Stimulated activated CD4-positive, alpha-beta T cell treated with anti-CD3 and anti-CD28 coated beads, Interleukin-1b, Interleukin-23, amount 100 ng/mL, for 4 hours (primary cell): Measurements from ENCODE around the gene PPFIA3.
"Not testable (repeated sequence)": the region's sequence is repeated elsewhere in the genome, so short reads cannot be mapped to it uniquely, and the experiment has no call there.

Experiments
- DNase-seq, 2 donors: peaks; one replicate each; pipeline ENCODE4 v3.0.0-alpha.2; 2020; ENCODE audit warnings: low read depth in 2 of 2

PPFIA3 gene

DNA sequence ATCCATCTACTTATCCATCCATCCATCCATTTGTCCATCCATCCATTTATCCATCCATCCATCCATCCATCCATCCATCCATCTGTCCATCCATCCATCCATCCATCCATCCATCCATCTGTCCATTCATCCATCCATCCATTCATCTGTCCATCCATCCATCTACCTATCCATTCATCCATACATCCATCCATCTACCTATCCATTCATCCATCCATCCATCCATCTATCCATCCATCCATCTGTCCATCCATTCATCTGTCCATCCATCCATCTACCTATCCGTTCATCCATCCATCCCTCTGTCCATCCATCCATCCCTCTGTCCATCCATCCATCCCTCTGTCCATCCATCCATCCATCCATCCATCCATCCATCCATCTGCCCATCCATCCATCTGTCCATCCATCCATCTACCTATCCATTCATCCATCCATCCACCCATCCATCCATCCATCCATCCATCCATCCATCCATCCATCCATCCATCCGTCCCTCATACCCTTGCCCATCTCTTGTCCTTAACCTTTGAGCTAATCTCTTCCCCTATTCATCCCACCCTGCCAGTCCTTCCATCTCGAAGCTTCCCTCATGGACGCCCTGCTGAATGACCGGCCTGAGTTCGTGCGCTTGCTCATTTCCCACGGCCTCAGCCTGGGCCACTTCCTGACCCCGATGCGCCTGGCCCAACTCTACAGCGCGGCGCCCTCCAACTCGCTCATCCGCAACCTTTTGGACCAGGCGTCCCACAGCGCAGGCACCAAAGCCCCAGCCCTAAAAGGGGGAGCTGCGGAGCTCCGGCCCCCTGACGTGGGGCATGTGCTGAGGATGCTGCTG, 62.9 kb downstream of the PPFIA3 start:
- DNase-seq = not testable (repeated sequence)

DNA sequence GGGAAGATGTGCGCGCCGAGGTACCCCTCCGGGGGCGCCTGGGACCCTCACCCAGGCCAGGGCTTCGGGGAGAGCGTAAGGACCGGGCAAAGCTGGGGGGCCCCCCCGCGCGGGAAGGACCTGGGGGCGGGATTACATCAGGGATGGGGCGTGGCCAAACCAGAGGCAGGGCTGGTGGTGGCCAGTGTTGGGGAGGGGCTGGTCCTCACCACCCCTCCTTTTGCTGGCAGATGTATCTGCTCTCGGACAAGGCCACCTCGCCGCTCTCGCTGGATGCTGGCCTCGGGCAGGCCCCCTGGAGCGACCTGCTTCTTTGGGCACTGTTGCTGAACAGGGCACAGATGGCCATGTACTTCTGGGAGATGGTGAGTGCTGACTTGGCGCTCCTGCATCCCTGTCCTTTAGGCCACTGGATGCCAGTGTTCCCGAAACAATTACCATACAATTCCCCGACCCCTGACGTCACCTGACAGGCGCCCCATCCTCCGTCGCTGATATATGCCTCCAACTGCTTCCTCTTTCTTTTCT, 63.6 kb downstream of the PPFIA3 start:
- DNase-seq = no peak

DNA sequence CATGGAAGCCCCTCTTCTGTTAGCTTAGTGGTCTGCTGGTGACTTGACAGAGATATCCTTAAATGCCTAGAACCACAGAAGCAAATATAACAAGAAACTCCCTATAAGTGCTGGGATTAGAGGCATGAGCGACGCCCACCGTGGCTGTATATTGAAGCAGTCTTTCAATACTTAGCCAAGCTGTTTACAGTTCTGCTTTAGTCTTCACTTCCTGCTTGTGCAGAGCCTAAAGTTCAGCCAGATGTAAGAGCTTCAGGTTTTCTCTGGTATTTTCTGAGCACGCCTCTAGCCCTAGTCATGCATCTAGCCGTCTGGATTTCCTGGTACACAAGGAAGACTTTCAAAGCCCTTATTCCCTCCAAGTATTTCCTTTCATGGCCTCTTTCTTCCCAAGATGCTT, 66.8 kb downstream of the PPFIA3 start:
- no peak for DNase-seq

DNA sequence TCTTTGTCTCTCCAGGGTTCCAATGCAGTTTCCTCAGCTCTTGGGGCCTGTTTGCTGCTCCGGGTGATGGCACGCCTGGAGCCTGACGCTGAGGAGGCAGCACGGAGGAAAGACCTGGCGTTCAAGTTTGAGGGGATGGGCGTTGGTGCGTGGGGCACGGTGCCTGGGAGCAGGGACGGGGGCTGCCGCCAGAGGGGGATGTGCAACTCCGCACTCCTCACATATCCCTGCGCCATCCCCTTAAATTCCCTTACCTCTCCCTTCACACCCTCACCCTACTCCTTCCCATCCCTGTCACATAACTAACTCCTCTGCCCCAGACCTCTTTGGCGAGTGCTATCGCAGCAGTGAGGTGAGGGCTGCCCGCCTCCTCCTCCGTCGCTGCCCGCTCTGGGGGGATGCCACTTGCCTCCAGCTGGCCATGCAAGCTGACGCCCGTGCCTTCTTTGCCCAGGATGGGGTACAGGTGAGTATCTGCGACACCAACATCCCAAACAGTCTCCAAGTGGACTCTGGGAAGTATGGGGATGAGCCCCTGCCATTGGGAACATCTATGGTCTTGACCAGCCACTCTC, 69.4 kb downstream of the PPFIA3 start:
- DNase-seq = no peak

DNA sequence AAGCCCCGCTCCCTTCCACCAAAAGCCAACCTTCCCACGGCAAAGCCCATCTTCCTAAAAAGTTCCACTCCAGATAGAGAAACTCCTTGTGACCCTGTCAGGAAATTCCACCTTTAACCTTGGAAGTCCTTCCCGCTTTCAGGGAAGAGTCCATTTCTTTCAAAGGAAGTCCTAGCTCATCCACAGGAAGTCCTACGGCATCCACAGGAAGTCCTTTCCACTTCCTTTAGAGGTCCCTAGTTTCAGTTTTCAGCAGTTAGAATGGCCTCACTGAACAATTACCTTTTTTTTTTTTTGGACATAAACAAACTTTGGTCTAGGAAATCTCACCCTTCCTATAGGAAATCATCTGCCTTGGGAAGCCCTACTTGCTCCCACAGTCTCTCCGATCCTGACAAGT, 69.9 kb downstream of the PPFIA3 start:
- DNase-seq = no peak

DNA sequence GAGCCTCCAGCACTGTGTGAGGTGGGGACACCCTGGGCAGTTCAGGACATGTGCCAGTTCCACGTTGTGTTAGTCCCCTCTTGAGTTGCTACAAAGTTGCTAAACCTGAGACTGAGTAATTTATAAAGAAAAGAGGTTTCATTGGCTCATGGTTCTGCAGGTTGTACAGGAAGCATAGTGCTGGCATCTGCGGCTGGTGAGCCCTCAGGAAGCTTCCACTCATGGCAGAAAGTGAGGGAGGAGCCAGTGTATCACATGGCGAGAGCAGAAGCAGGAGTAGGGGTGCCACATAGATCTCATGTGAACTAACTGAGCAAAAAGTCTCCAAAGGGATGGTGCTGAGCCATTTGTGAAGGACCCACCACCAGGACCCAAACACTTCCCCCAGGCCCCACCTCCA, 71.4 kb downstream of the PPFIA3 start:
- no peak for DNase-seq

DNA sequence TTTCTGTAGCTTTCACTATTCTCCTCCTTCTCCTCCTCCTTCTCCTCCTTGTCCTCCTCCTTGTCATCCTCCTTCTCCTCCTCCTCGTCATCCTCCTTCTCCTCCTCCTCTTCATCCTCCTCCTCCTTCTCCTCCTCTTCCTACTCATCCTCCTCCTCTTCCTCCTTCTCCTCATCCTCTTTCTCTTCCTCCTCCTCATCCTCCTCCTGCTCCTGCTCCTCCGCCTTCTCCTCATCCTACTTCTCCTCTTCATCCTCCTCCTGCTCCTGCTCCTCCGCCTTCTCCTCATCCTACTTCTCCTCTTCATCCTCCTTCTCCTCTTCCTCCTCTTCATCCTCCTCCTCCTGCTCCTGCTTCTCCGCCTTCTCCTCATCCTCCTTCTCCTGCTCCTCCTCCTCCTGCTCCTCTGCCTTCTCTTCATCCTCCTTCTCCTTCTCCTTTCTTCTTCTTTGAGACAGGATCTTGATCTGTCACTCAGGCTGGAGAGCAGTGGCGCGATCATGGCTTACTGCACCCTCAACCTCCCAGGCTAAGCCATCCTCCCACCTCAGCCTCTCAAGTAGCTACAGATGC, 74.6 kb downstream of the PPFIA3 start:
- DNase-seq = no peak

DNA sequence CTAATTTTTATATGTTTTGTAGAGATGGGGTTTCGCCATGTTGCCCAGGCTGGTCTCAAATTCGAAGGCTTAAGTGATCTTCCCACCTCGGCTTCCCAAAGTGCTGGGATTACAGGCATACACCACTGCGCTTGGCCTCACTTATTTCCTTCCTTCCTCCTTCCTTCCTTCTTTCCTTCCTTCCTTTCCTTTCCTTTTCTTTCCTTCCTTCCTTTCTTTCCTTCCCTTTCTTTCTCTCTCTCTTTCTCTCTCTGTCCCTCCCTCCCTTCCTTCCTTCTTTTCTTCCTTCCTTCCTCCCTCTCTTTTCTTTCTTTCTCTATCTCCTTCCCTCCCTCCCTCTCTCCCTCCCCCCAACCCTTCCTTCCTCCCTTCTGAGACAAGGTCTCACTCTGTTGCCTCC, 75.1 kb downstream of the PPFIA3 start:
- no peak for DNase-seq

DNA sequence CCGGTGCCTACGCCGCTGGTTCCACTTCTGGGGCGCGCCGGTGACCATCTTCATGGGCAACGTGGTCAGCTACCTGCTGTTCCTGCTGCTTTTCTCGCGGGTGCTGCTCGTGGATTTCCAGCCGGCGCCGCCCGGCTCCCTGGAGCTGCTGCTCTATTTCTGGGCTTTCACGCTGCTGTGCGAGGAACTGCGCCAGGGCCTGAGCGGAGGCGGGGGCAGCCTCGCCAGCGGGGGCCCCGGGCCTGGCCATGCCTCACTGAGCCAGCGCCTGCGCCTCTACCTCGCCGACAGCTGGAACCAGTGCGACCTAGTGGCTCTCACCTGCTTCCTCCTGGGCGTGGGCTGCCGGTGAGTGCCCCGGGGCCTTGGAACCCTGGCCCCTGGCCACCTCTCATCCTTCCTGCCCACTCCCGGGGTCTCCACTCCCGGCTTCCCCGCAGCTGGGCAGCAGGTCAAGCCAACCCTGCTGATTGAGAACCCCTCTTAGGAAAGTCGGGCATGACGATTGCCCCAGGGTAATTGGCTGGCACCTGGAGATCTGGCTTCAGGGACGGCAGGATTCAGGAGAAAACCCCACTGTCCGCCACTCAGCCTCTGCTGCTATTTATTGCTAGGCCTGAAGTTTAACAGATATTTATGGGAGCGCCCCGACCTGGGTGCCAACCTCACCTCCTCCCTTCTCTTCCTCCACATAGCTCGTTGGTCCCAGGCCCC, 77.3 kb downstream of the PPFIA3 start:
- no peak for DNase-seq

DNA sequence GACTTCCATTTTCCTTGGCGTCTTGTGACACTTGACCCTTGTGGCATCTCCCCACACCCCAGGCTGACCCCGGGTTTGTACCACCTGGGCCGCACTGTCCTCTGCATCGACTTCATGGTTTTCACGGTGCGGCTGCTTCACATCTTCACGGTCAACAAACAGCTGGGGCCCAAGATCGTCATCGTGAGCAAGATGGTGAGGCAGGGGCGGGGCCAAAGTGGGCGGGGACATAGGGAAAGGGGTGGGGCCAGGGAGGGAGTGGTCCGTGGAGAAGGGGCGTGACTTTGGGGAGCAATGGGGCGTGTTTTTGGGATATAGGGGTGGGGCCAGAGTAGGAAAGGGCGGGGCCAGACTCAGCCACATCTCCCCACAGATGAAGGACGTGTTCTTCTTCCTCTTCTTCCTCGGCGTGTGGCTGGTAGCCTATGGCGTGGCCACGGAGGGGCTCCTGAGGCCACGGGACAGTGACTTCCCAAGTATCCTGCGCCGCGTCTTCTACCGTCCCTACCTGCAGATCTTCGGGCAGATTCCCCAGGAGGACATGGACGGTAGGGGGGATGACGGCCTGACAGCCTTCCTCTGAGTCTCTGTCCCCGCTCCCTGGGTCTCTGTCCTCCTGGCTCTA, 81.0 kb downstream of the PPFIA3 start:
- no peak for DNase-seq
